Breast epithelium (tissue), 4 donors: ENCODE data around the gene SF1. TPM values are rescaled to one million over a fixed set of nuclear protein-coding genes. Genes with fewer than 3 reads are reported as not detected.

Source experiments
- DNase-seq, 2 donors: peaks; one replicate each; pipeline ENCODE4 v3.0.0-alpha.2; 2019; ENCODE audit warnings: low spot score in 2 of 2
- H3K27ac ChIP-seq, 2 donors: fragments of 200-600 bp; sonication (generic) in 1 of 2; one replicate each; pipeline ENCODE4 v1.5.1; 2016 to 2019; ENCODE audit warnings: mild to moderate bottlenecking in 1 of 2
- H3K27me3 ChIP-seq, 2 donors: fragments of 200-600 bp; sonication (generic) in 1 of 2; one replicate each; pipeline versions ENCODE4 v1.5.1 to v1.6.0; 2017 to 2019; ENCODE audit warnings: control low read depth in 1 of 2, mild to moderate bottlenecking in 1 of 2
- H3K36me3 ChIP-seq: fragments of 200-600 bp; one replicate; pipeline ENCODE4 v1.5.1; 2019
- H3K4me1 ChIP-seq, 2 donors: fragments of 200-600 bp; sonication (generic); one replicate each; pipeline ENCODE4 v1.5.1; 2016 to 2019; ENCODE audit warnings: control low read depth in 1 of 2
- H3K4me3 ChIP-seq, 3 donors: fragments of 200-600 bp; sonication (generic); 1 replicate in 2 of 3; 2 replicates in 1 of 3; pipeline ENCODE4 v1.5.1; 2016 to 2019; ENCODE audit warnings: mild to moderate bottlenecking in 3 of 3, moderate library complexity in 2 of 3
- H3K9me3 ChIP-seq, 2 donors: fragments of 200-600 bp; sonication (generic) in 1 of 2; one replicate each; pipeline ENCODE4 v1.5.1; 2016 to 2019; ENCODE audit warnings: control low read depth in 1 of 2
- POLR2A ChIP-seq: fragments of 450-650 bp; IDR thresholded peaks from one replicate; pipeline ENCODE4 v1.6.1; 2016; ENCODE audit warnings: antibody characterized with exemption, mild to moderate bottlenecking, moderate library complexity
- POLR2AphosphoS5 ChIP-seq, 3 donors: sonication (generic); formaldehyde crosslinking; IDR thresholded peaks; one replicate each; pipeline ENCODE4 v1.6.1; 2017; ENCODE audit warnings: antibody characterized with exemption in 3 of 3
- intact Hi-C: fragments of 100-400 bp; cut with DNase I; formaldehyde crosslinking; loops from one replicate; pipeline ENCODE4 v1.15.1; 2023; ENCODE audit warnings: low total_unique reads
- total RNA-seq, 3 donors: library from RNA; depleted of rRNA; stranded (reverse); fragments of >200 nt; gene quantifications; one replicate each; pipeline ENCODE4 v1.1.0, GENCODE V29; 2016
- TF ChIP-seq, protein P1 (sequence below), 3 donors: fragments of 450-650 bp; IDR thresholded peaks; one replicate each; pipeline ENCODE4 v1.5.1; 2016 to 2017; ENCODE audit warnings: antibody characterized with exemption in 3 of 3, mild to moderate bottlenecking in 3 of 3, moderate library complexity in 3 of 3

Gene SF1
- total RNA-seq, 3 donors from 2014 or later, result 264 to 293 (median 277) TPM

DNA sequence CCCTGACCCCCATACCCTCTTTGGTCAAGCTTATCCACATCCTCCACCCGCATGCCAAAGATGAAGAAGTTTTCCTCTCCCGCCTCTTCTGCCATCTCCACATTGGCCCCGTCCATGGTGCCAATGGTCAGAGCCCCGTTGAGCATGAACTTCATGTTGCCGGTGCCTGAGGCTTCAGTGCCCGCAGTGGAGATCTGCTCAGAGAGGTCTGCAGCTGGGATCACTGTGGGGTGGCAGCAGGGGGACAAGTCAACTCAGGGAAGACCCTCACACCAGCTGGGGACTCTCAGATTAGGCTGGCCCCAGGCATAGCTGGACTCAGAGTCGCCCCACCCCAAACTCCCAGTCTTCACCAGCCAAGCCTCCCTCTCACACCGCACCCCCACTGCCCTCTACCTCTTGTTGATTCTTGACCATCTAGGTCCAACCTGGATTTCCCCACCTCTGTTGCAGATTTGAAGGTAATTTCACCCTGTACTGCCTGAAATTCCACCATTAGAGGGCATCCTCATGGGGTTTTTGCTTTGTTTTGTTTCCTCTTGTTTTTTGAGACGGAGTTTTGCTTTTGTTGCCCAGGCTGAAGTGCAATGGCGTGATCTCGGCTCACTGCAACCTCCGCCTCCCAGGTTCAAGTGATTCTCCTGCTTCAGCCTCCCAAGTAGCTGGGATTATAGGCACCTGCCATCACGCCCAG, 27.8 kb downstream of the SF1 start:
- H3K9me3 ChIP-seq, result no peaks in the 10 kb centered on the region
- DNase-seq, result no peak
- no peak for TF ChIP-seq POLR2A
- TF ChIP-seq, protein P1, sequence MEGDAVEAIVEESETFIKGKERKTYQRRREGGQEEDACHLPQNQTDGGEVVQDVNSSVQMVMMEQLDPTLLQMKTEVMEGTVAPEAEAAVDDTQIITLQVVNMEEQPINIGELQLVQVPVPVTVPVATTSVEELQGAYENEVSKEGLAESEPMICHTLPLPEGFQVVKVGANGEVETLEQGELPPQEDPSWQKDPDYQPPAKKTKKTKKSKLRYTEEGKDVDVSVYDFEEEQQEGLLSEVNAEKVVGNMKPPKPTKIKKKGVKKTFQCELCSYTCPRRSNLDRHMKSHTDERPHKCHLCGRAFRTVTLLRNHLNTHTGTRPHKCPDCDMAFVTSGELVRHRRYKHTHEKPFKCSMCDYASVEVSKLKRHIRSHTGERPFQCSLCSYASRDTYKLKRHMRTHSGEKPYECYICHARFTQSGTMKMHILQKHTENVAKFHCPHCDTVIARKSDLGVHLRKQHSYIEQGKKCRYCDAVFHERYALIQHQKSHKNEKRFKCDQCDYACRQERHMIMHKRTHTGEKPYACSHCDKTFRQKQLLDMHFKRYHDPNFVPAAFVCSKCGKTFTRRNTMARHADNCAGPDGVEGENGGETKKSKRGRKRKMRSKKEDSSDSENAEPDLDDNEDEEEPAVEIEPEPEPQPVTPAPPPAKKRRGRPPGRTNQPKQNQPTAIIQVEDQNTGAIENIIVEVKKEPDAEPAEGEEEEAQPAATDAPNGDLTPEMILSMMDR (IDR thresholded peaks at IDR 0.05), result peak in 1 of 3 donors; percentile 8
- H3K4me3 ChIP-seq, result no peak overlapping the region
- H3K27me3 ChIP-seq, result no peaks in the 10 kb centered on the region
- no peaks in the 10 kb centered on the region for H3K36me3 ChIP-seq
- peaks cover 0 to 2% of the 10 kb centered on the region in 2 donors for H3K4me1 ChIP-seq
- H3K27ac ChIP-seq, result no peak overlapping the region
- intact Hi-C loops, result no loop called here

DNA sequence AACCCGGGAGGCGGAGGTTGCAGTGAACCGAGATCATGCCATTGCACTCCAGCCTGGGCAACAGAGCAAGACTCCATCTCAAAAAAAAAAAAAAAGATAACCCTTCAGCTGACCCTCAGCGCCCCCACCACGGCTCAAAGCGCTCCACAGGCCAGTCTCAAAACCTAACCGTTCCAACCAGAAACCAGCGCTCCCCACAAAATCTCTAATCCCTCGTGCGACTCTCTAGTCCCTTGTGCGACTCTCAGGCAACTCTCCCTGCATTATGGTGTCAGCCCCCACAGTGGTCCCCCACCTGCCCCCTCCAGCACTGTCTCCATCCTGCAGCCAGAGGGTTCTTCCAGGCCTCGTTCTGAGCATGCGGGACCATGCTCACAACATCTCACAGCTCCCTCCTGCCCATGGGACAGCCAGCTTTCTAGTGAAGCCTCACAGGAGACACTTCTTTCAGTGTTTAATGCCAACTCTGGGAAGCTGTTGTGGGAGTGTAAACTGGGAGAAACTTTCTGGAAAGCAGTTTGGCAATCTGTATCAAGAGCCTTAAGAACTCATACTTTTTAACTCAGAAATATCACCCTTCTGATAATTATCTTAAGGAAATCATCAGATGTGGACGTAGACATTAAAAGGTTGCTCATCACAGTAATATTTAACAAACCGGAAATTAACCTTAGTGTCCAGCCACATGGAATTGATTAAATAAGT, 30.2 kb downstream of the SF1 start:
- TF ChIP-seq, protein P1 (IDR thresholded peaks at IDR 0.05), result no peak
- no peak for TF ChIP-seq POLR2A
- no peak for TF ChIP-seq POLR2AphosphoS5 (IDR thresholded peaks at IDR 0.05)
- no peak for DNase-seq
- Histone ChIP-seq H3K27ac (peak overlapping the region; percentile 44 to 92), H3K9me3 (no peaks in the 10 kb centered on the region), H3K4me1 (peaks cover 7 to 16% of the 10 kb centered on the region in 2 donors), H3K4me3 (no peak overlapping the region), H3K27me3 (peaks cover 0 to 18% of the 10 kb centered on the region in 2 donors), H3K36me3 (no peaks in the 10 kb centered on the region)
- intact Hi-C loops, result no loop called here

DNA sequence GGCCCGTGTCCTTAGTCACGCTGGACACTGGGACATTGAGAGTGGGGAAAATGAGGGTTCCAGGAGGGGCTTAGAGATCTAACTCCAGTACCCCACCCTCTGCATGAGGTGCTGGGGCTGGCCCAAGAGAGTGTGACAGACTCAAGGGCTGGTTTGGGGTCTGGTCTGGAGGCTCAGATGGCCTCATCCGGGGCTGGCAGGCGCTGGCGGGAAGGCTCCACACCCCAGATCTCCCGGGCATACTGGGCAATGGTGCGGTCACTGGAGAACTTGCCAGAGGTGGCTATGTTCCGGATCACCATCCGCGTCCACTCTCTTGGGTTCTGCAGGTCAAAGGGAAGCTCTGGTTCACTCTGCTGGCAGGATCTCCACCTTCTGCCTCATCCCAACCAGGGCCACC, 31.9 kb downstream of the SF1 start:
- peaks cover 0 to 22% of the 10 kb centered on the region in 2 donors for H3K27me3 ChIP-seq
- no peak for DNase-seq
- peak overlapping the region in 1 of 3 donors; percentile 73 for H3K4me3 ChIP-seq
- H3K27ac ChIP-seq, result peak overlapping the region; percentile 75 to 92
- no peaks in the 10 kb centered on the region for H3K9me3 ChIP-seq
- intact Hi-C loops, result no loop called here
- TF ChIP-seq POLR2AphosphoS5 (IDR thresholded peaks at IDR 0.05) (no peak), POLR2A (no peak)
- TF ChIP-seq, protein P1 (IDR thresholded peaks at IDR 0.05), result no peak
- H3K4me1 ChIP-seq, result peaks cover 15 to 17% of the 10 kb centered on the region in 2 donors
- H3K36me3 ChIP-seq, result no peaks in the 10 kb centered on the region

DNA sequence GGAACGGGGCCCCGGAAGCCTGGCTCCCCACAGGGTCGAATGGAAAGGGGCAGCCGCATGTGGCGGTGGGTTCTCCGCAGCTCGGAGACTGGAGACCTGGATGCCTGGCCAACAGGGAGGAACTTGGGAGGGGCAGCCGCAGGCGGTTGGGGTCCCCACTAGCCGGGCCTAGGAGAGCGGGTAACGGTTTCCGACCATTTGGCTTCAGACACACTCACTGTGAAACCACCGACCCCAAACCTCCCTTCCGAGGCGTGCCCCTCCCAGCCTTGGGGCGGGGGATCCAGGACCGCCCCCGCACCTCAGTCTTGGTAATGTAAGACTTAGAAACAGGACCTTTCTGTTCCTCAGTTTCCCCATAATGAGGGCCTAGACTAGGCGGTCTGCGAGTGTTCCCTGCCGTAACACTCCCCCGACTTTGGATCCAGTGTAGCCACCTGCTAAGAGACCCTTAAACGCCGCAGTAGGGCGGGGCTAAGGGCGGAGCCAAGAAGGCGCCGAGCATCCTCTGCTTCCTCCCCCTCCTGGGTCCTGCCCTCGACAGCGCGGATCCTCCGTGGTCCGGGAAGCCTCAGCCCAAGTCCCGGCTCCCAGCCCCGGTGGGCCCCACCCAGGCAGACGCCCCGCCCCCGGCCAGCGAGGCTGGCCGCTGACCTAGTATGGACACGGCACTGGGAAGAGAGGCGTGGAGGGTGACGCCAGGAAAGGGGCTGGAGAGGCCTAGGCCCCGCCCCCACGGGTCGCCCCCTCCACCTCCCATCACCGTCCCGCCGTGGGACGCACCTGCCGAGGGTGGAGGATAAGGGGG, 32.6 kb downstream of the SF1 start:
- H3K4me1 ChIP-seq, result peaks cover 15 to 17% of the 10 kb centered on the region in 2 donors
- TF ChIP-seq, protein P1 (IDR thresholded peaks at IDR 0.05), result no peak
- TF ChIP-seq POLR2A (peak; percentile 3), POLR2AphosphoS5 (IDR thresholded peaks at IDR 0.05) (peak in 1 of 3 donors; percentile 32)
- no peaks in the 10 kb centered on the region for H3K9me3 ChIP-seq
- peaks cover 0 to 22% of the 10 kb centered on the region in 2 donors for H3K27me3 ChIP-seq
- intact Hi-C loops, result no loop called here
- no peaks in the 10 kb centered on the region for H3K36me3 ChIP-seq
- DNase-seq, result peak; percentile 69 to 81
- peak overlapping the region; percentile 75 to 92 for H3K27ac ChIP-seq
- H3K4me3 ChIP-seq, result peak overlapping the region; percentile 52 to 73 (median 58)
